GM21786 (cell line): ENCODE measurements around the gene HMGXB3.
A peak's percentile ranks its signal among the peaks of the same experiment; 100 is the strongest.

Experiments
- ATAC-seq: cut with Tn5 transposase; IDR thresholded peaks from one replicate; pipeline ENCODE4 v1.9.1; 2021; ENCODE audit not compliant: unreplicated experiment

HMGXB3 gene

DNA sequence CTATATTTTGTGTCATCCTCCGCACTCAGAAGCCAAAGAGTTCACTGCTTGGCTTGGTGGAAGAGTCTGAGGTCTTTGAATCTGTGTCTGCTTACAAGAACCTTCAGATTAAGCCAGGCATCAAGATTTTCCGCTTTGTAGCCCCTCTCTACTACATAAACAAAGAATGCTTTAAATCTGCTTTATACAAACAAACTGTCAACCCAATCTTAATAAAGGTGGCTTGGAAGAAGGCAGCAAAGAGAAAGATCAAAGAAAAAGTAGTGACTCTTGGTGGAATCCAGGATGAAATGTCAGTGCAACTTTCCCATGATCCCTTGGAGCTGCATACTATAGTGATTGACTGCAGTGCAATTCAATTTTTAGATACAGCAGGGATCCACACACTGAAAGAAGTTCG is 19.3 kb upstream of the HMGXB3 start:
- no peak for ATAC-seq

DNA sequence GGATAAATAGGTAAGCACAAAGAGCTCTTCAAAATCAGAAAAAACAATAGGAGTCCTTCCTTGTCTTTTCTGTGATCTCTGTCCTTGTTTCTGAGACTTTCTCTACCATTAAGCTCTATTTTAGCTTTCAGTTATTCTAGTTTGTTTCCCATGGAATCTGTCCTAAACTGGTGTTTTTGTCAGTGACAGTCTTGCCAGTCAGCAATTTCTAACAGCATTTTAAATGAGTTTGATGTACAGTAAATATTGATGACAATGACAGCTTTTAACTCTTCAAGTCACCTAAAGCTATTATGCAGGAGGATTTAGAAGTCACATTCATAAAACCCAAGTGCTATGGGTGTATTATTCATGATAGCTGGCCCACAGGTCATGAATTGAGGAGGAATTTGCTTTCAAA is 18.0 kb upstream of the HMGXB3 start:
- no peak for ATAC-seq

DNA sequence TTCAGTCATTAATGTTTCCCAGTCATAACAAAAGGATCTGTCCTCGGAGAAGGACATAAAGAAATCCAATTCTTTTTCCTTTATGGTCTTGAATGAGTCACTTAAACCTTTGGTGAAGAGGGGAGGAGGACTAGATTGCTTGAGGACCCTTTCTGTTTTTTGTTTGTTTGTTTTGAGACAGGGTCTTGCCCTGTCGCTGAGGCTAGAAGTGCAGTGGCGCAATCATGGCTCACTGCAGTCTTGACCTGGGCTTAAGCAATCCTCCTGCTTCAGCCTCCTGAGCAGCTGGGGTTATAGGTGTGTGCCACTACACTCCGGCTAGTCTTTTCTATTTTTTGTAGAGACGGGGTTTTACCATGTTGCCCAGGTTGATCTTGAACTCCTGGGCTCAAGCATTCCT is 12.4 kb upstream of the HMGXB3 start:
- no peak for ATAC-seq

DNA sequence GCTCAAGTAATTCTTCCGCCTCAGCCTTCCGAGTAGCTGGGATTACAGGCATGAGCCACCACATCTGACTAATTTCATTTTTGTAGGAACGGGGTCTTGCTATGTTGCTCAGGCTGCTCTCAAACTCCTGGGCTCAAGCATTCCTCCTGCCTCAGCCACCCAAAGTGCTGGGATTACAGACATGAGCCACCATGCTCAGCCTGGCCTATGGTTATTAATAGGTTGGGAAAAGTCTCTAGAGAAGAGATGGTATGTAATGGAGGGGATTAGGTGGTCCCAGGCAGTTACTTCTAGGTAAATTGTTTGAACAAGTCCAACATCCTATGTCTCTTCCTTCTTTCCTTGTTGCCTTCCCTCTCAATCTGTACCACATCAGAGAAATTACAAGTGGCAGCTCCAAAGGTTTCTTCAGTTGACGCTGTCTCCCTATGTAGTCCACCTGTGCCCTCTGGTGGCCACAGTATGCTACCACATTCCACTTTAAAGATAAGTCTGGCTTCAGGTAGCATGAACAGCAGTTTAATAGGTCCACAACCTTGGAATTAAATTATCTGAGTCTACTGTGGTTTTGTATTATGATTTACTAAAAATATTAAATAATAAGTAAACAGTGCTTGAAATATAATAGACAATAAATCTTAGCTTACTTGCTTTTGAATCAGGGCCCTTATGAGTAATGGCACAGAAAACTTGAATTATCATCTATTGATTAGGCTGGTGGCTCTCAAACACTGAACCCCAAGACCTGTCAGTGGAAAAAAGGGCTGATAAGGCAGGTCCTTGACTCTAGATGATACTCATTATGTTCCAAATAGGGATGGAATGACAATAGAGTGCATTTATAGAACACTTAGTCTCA is 9.8 kb upstream of the HMGXB3 start:
- no peak for ATAC-seq

DNA sequence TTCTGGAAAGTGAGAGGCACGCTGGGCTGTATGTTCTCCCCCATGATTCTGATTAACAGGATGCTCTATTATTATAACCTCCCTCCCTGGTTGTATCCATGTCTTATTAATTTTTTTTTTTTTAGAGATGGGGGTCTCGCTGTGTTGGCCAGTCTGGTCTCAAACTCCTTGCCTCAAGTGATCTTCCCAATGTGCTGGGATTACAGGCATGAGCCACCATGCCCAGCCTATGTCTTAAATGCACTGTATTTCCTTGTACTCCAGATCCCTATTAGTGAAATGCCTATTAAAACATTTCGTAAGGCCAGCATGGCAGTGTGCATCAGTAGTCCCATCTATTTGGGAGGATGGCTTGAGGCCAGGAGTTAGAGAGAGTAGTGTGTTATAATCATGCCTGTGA is 7.1 kb upstream of the HMGXB3 start:
- no peak for ATAC-seq

DNA sequence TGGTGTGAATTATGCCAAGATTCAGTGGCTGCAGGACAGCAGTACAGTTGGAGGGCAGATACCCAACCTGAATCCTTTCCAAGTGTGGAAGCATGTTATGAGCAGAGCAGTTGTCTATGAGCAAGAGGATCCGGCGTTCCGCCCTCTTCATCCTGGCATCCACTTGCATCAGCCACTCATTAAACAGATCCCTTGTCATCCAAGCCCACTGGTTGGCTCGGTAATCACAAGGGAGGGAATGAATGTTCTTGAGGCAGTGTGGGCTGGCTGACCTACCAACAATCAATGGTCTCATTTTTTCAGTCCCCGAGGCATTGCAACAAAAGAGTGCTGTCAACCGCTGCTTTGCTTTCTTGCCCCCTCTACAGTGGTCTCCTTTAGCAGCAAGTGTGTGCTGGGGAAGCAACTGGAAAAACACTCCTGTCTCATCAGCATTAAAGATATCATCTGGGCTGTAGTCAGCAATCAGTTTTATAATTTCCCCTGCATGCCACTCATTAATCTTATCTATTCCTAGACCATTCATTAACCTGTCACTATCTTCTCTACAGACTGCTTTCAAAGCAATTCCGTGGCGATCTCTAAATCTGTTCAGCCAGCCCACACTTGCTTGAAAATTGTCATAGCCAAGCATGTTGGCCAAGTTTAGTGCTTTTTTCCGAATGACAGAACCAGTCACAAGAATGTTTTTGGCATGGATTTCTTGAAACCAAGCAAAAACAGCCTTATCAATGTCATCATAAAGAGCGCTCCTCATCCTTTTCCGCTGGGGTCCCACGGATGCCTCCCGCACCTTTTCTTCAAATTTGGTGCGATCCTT is 4.9 kb upstream of the HMGXB3 start:
- ATAC-seq: no peak

DNA sequence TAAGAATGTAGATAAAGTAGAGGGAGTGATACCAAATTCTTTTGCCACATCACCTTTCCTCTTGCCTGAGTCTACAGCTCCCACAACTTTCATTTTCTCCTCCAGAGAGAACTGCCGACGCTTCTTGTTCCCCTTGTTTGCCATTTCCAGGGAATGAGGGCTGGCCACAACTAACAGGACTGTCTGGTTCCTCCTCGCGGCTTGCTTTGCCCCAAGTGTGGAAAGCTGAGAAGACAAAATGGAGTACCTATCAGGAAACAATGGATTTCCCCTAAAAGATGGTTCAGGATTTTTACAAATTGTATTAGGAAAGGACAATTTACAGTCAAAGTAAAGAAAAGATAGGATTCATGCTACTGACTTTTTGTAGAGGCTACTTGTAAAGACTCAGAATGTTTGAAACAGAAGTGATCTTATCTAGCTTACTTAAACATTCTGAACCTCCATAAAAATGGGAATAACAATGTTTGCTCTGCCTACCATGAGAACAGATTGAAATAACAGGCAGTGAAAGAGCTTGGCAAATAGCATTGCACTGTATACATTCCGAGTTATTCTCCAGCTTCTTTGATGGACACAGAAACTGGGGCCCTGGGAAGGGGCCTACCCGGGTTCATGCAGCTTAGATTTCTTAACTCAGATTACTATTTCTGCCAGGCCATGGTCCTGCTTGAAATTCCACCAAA is 4.2 kb upstream of the HMGXB3 start:
- ATAC-seq: no peak

DNA sequence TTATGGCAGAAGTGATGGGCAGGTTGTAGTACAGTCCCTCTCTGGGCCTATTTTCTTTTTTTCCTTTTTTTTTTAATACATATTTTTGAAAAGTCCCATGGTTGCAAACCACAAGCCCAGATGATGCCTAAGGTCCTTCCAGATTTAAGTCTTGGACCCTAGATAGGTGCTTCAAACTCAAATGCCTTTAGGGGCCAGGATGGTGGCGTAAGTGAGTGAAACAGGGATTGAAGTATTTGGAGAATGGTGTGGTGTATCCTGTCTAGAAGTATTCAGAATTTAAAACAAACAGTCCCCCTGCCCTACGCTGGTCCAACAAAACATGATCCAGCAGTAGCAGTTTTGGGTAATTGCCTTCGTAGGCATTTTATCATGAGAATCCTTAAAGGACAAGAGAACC is 2.3 kb upstream of the HMGXB3 start:
- no peak for ATAC-seq

DNA sequence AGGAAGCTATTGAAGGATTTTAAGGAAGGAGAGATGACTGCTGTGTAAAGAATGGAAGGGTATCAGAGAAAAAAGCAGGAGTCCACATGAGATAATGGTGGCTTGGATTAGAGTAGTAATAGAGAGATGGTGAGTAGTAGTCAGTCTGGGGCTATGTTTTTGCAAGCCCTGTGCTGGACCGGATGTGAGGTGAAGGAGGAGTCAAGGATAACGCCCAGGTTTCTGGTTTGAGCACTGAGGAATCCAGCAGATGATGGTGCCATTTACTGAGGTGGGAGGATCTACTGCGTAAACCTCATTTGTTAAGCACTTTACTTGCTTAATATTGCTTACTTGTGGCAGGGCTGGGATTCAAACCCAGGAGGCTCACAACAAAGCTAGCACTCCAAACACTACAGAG is 1.2 kb upstream of the HMGXB3 start:
- no peak for ATAC-seq

DNA sequence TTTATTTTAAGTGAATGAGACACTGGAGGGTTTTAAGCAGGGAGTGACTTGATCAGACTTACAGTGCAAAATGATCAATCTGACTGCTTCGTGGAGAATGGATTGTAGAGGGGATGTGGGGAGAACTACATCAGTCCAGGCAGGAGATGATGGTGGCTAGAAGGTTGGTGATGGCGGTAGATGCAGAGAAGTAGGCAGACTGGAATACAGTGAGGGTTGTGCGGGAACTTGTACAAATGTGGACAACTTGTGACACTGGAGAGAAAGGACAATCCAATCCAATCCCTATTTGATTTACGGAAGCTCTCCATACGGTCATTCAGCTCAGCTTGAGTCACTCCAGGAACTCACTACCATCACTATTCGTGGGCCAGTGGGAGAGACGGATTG is 678 bp upstream of the HMGXB3 start:
- no peak for ATAC-seq

DNA sequence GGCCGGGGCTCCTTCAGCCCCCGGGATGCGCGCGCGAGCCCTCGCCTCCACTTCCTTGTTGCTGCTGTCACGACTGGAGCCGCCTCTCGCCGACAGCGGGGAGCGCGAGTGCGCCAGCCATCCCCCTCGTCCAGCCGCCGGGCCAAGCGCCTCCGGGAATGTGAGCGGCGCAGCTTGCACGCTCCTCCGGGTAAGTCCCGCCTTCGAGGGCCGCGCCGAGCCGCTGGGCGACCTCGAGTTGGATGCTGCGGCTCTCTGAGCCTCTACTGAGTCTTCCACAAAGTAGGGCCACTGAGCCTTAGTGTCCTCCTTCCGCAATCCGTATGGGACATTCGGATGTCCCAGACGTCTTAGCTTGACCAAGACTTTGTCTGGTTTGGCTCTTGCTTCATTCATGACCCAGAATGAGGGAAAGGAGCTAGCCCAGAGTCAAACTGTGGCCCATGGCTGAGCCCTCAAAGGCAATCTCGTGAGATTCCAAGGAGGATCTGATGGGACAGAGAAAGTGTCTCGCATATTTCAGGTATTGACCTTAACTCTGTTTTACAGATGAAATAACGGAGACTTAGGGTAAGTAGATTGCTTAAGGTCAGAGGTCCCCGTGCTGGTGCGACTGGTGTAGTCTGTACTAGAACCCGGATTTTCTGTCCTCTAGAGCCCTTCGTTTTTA is 586 bp downstream of the HMGXB3 start:
- peak; percentile 1 for ATAC-seq

DNA sequence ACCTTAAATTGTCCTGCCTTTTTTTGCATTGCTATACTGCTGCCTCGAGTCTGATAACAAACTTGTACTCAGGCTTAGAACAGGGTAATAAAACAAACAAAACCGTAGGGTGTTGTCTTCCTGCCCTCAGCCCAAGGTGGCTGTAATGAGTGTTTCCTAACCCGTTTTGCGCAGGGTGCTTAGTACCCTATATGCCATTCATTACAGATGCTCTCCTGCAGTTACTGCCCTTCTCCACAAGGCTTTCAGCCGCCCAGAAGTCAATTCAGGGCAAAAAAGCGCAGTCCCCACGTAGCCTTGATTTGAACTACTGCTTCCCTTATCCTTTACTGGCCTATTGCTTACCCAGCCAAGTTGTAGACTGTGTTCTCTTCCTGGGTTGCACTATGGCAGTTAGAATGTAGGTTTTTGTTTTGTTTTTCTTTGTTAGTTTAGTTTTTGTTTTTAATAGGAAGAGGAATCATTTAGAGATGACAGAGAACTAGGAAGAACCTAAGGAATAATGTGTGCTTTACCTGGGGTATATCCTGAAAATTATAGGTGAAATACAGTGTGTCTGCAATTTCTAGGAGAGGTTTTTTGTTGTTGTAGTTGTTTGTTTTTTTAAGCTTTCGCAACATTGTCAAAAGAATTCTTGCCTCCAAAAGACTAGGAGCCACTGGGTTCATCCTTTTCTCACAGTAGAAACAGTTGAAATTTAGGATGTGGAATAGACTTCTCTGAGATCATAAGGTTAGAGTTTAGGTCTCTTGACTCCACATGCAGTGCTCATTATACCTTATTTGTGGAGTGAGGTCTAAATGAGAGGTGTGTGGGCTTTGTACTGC is 1.3 kb downstream of the HMGXB3 start:
- ATAC-seq: peak; percentile 64

DNA sequence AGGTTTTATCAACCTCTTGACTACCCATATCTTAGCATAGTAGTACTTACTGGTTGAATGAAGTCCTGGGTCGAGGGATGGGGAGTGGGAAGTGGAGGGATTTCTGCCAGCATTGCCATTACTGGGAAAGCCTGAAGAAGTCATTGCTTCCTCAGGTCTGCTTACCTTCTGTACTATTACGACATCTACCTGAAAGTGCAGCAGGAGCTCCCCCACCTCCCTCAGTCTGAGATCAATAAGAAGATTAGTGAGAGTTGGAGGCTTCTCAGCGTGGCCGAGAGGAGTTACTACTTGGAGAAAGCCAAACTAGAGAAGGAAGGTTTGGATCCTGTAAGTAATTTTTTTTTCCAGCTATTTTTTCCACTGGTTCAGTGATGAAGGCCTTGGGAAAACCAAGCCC is 5.8 kb downstream of the HMGXB3 start:
- no peak for ATAC-seq

DNA sequence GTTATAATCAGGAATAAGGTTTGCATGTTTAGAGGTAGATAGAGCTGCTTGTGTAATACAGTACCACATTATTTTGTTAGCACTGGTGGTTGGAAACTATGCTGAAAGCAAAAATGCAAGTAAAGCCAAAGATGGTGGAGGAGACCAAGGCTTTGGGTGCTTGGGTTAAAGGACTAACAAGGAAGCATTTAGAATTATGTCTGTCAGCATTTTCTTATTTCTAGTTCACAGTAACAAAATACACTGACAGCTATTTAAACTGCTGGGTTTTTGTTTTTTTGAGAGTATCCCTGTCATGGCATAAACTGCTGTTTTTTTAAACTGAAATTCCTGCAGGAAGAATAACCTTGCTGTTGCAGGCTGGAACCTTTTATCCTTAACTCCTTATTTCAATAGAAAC is 6.5 kb downstream of the HMGXB3 start:
- no peak for ATAC-seq

DNA sequence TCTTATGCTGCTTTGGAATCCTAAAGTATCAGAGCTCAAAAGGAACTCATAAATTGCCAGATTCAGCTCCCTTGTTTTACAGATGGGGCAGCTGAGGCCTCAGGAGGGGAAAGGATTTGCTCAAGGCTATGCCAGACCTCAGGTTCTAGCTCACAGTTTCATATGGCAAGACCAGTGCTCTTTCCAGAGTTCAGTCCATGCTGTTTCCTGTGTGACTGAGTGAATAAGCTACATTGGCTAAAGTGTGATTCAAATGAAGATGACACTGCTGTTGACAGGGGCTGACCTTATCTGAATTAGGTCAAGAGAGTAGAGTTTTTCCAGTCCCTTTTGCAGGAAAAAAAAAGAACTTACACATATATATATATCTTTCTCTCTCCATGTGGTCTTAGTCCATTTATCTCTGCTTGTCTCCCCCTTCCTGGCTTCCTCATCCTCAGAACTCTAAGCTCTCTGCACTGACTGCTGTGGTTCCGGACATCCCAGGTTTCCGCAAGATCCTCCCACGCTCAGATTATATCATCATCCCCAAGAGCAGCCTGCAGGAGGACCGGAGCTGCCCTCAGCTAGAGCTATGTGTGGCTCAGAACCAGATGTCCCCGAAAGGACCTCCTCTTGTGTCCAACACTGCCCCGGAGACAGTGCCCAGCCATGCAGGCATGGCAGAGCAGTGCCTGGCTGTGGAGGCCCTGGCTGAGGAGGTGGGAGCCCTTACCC is 9.3 kb downstream of the HMGXB3 start:
- no peak for ATAC-seq

DNA sequence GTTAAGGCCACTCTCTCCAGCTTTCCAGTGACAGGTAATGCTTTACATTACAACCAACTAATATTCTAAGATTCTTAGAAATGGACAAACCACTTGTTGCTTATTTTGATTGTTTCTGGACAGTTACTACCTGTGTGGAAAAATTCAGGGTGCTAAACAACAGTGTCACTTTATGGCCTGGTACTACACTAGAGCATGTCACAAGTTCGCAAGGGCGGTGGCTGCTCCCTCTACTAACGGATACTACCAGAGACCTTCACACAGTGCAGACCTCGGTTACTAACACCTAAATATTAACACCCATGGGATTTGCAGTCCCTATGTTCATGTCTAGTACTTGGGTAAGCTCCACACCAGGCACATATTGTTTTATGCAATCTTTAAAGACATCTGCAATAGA is 13.4 kb downstream of the HMGXB3 start:
- no peak for ATAC-seq

DNA sequence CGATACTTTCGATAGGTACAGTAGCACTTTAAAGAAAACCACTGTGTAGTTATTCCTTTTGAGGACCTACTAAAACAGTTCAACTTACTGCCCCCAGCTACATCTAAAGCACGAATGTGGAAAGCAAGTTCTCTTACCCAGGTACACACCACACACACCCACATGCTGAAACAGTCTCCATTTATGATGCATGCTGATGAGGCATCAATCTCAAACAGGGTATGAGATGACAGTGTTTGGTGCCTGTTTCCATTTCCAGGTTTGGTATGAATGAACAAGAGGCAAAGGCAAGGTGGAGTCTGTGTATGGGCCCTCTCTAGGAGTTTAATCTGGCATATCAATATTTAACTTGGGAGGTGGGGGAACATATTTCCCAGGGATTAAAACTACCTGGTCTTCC is 13.9 kb downstream of the HMGXB3 start:
- no peak for ATAC-seq

DNA sequence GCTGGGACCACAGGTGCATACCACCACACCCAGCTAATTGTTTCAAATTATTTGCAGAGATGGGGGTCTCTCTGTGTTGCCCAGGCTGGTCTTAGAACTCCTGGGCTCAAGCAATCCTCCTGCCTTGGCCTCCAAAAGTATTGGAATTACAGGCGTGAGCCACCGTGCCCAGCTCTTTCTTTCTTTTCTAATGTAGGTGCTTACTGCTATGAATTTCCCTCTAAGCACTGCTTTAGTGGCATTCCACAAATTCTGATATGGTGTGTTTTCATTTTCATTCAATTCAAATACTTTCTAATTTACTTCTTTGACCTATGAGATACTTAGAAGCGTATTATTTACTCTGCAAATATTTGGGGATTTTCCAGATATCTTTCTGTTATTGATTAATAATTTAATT is 14.9 kb downstream of the HMGXB3 start:
- ATAC-seq: no peak

DNA sequence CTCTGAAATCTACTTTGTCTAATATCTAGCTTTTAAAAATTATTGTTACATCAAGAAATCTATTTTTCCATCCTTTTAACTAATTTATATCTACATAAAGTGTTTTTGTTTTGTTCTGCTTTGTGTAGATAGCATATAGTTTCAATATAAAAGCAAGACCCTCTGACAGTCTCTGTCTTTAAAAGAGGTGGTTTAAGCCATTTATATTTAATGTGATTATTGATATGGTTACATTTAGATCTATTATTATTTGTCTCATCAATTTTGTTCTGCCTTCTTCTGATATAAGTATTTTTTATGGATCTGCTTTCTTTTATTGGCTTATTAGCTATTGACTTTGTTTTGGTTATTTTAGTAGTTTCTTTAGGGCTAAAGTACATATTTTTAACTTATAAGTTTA is 16.0 kb downstream of the HMGXB3 start:
- no peak for ATAC-seq
